Hepatocyte (in vitro differentiated cells): ENCODE results near the gene WDFY4. TPM values are rescaled to one million over a fixed set of nuclear protein-coding genes. Genes with fewer than 3 reads are reported as not detected.

ENCODE experiments used
- DNase-seq: peaks from one replicate; pipeline ENCODE4 v3.0.0-alpha.2; 2016; ENCODE audit warnings: low spot score
- H2AFZ ChIP-seq: fragments of 200-600 bp; sonication (generic); 2 replicates; pipeline ENCODE4 v1.6.0; 2016; ENCODE audit warnings: antibody characterized with exemption, mild to moderate bottlenecking
- H3K27ac ChIP-seq: fragments of 200-600 bp; sonication (generic); 2 replicates; pipeline ENCODE4 v1.5.1; 2016; ENCODE audit warnings: mild to moderate bottlenecking
- H3K27me3 ChIP-seq: fragments of 200-600 bp; sonication (generic); 2 replicates; pipeline ENCODE4 v1.6.1; 2016
- H3K36me3 ChIP-seq: fragments of 200-600 bp; sonication (generic); replicated peaks from 2 replicates; pipeline ENCODE4 v1.5.1; 2016; ENCODE audit warnings: low read depth; ENCODE audit not compliant: insufficient read depth
- H3K4me1 ChIP-seq: fragments of 200-600 bp; sonication (generic); 2 replicates; pipeline ENCODE4 v1.5.1; 2016; ENCODE audit warnings: mild to moderate bottlenecking, moderate library complexity; ENCODE audit not compliant: insufficient read depth
- H3K4me2 ChIP-seq: fragments of 200-600 bp; sonication (generic); 2 replicates; pipeline ENCODE4 v1.6.0; 2016
- H3K4me3 ChIP-seq: fragments of 200-600 bp; sonication (generic); 2 replicates; pipeline ENCODE4 v1.5.1; 2016; ENCODE audit warnings: mild to moderate bottlenecking
- H3K79me2 ChIP-seq: fragments of 200-600 bp; sonication (generic); 2 replicates; pipeline ENCODE4 v1.6.0; 2017; ENCODE audit warnings: mild to moderate bottlenecking
- H3K9me2 ChIP-seq: fragments of 200-600 bp; sonication (generic); replicated peaks from 2 replicates; pipeline ENCODE4 v1.6.0; 2017; ENCODE audit warnings: mild to moderate bottlenecking; ENCODE audit not compliant: insufficient read depth
- H3K9me3 ChIP-seq: fragments of 200-600 bp; sonication (generic); 2 replicates; pipeline ENCODE4 v1.5.1; 2016; ENCODE audit warnings: low read depth, mild to moderate bottlenecking
- H4K20me1 ChIP-seq: fragments of 200-600 bp; sonication (generic); 2 replicates; pipeline ENCODE4 v1.6.0; 2016; ENCODE audit warnings: mild to moderate bottlenecking; ENCODE audit not compliant: insufficient read depth, poor library complexity, severe bottlenecking
- CTCF ChIP-seq: fragments of 200-600 bp; sonication (generic); IDR thresholded peaks from 2 replicates; pipeline ENCODE4 v1.5.1; 2016; ENCODE audit warnings: antibody characterized with exemption, mild to moderate bottlenecking; ENCODE audit not compliant: poor library complexity
- EZH2 ChIP-seq: fragments of 200-600 bp; sonication (generic); IDR thresholded peaks from 2 replicates; pipeline ENCODE4 v1.6.1; 2016; ENCODE audit warnings: antibody characterized with exemption, mild to moderate bottlenecking, borderline replicate concordance
- EZH2phosphoT487 ChIP-seq: fragments of 200-600 bp; sonication (generic); IDR thresholded peaks from one replicate; pipeline ENCODE4 v1.6.1; 2018; ENCODE audit warnings: antibody characterized with exemption, mild to moderate bottlenecking, low read depth, moderate library complexity; ENCODE audit not compliant: unreplicated experiment, severe bottlenecking
- WGBS: methylation state at CpG from one replicate; pipeline ENCODE4 v1.1.6; 2016; ENCODE audit warnings: low lambda C conversion rate; ENCODE audit errors: missing lambda C conversion rate; 5-methylcytosine and 5-hydroxymethylcytosine counted together
- polyA plus RNA-seq: library from polyadenylated mRNA; unstranded; fragments of >200 nt; fragmentation: Nextera tagmentation; extraction: Ambion mirVana; gene quantifications from 2 replicates; pipeline ENCODE4 v1.2.1, GENCODE V29; 2016
- total RNA-seq: library from RNA; depleted of rRNA; stranded (reverse); fragments of >200 nt; gene quantifications from 2 replicates; pipeline ENCODE4 v1.2.3, GENCODE V29; 2014

WDFY4 gene
- total and polyA plus RNA-seq, 2 experiments from 2014 or later: 0.43 to 0.91 TPM

GRCh38 chr10:48802611-48803071, 118.0 kb downstream of the WDFY4 start:
- H3K9me2 ChIP-seq: no peaks in the 10 kb centered on the region
- H2AFZ ChIP-seq: no peak overlapping the region
- WGBS: 100% methylated on average over 2 of the region's 2 CpGs
- DNase-seq: no peak
- TF ChIP-seq EZH2phosphoT487: no peak
- TF ChIP-seq CTCF: no peak
- TF ChIP-seq EZH2: no peak
- no peak overlapping the region for H3K27ac ChIP-seq
- peaks cover 8% of the 10 kb centered on the region for H3K4me1 ChIP-seq
- H4K20me1 ChIP-seq: no peaks in the 10 kb centered on the region
- no peak overlapping the region for H3K4me2 ChIP-seq
- H3K36me3 ChIP-seq: no peaks in the 10 kb centered on the region
- H3K4me3 ChIP-seq: no peak overlapping the region
- H3K27me3 ChIP-seq: no peaks in the 10 kb centered on the region
- no peaks in the 10 kb centered on the region for H3K9me3 ChIP-seq
- H3K79me2 ChIP-seq: no peaks in the 10 kb centered on the region

DNA sequence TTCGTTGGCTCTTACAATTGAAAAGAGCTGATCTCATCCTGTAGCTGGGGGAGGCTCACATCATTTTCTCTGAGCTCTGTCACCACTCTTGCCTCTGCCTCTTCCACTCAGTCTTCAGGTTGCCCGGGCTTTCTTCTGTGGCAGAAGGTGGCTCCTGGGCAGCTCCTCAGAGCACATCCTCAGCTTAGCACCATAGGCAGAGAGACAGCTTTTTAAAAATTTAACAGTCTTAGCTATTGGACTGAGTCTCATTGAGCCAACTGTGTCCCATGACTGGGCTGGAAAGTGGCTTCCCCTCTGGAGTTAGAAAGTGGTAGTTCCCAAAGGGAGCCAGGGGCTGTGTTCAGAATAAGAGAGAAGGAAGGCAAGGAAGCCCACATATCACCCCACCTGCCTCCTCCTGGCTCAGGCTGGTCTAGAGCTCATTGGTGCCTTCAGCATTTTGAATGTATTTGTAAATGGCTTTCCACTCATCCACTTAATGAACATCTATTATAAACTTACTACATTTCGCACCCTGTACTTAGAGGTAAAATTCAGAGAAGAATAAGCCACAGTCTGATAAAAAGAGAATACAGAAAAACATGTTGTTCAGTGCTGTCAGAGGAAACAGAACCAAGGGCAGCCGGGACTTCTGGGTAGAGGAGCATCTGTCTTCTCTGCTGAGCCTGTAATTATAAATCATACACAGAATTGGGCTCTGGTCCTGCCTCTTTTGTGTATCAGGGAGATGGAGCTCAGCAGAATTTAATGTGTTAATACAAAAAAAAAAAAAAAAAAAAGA, 119.3 kb downstream of the WDFY4 start:
- WGBS: 86% methylated on average over 4 of the region's 4 CpGs

DNA sequence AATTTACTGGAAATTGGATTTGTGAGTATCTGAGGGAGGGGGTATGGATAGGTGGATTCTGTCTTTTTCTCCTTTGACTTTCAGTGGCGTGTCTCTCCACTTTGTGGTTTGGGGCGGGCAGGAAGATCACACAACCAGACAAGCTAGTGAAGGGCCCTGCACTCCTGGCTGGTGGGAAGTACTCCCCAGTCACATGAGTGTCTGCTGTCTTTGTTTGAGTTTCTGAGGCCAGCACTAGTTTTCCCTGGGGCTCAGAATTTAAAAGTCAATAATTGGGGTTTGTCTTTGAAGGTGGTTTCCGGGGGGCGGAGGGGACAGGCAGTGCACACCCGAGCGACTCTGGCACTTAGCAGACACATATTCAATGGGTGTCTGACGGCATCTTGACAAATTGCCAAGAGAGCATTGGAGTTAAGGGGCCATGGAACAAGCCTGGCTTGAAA, 120.1 kb downstream of the WDFY4 start:
- no peaks in the 10 kb centered on the region for H3K9me3 ChIP-seq
- TF ChIP-seq EZH2 (no peak), CTCF (no peak), EZH2phosphoT487 (no peak)
- no peaks in the 10 kb centered on the region for H3K9me2 ChIP-seq
- H3K4me2 ChIP-seq: peak overlapping the region; percentile 30
- H3K79me2 ChIP-seq: no peaks in the 10 kb centered on the region
- peaks cover 8% of the 10 kb centered on the region for H3K4me1 ChIP-seq
- no peaks in the 10 kb centered on the region for H3K36me3 ChIP-seq
- WGBS: 23% methylated on average over 7 of the region's 7 CpGs
- peak overlapping the region; percentile 21 for H2AFZ ChIP-seq
- no peaks in the 10 kb centered on the region for H4K20me1 ChIP-seq
- H3K4me3 ChIP-seq: no peak overlapping the region
- no peaks in the 10 kb centered on the region for H3K27me3 ChIP-seq
- peak; percentile 58 for DNase-seq
- H3K27ac ChIP-seq: peak overlapping the region; percentile 70

More for the DNA sequence above, 119.3 kb downstream of the WDFY4 start:
- no peaks in the 10 kb centered on the region for H3K9me2 ChIP-seq
- H3K4me2 ChIP-seq: no peak overlapping the region
- no peak overlapping the region for H3K4me3 ChIP-seq
- no peaks in the 10 kb centered on the region for H3K27me3 ChIP-seq
- H4K20me1 ChIP-seq: no peaks in the 10 kb centered on the region
- no peak for DNase-seq
- no peaks in the 10 kb centered on the region for H3K36me3 ChIP-seq
- H3K79me2 ChIP-seq: no peaks in the 10 kb centered on the region
- H2AFZ ChIP-seq: no peak overlapping the region
- peaks cover 8% of the 10 kb centered on the region for H3K4me1 ChIP-seq
- peak overlapping the region; percentile 70 for H3K27ac ChIP-seq
- no peaks in the 10 kb centered on the region for H3K9me3 ChIP-seq
- TF ChIP-seq EZH2 (no peak), CTCF (no peak), EZH2phosphoT487 (no peak)
